KMS-11 (cell line): ENCODE data around the gene USP2.

ENCODE experiments used
- H2AFZ ChIP-seq: fragments of 200-600 bp; sonication (generic); 2 replicates; pipeline ENCODE4 v1.6.1; 2016; ENCODE audit warnings: antibody characterized with exemption, mixed run types, low read depth
- H3K27ac ChIP-seq: fragments of 200-600 bp; sonication (generic); 2 replicates; pipeline ENCODE4 v1.6.1; 2016; ENCODE audit warnings: mild to moderate bottlenecking, mixed run types
- H3K27me3 ChIP-seq: fragments of 200-600 bp; sonication (generic); 2 replicates; pipeline ENCODE4 v1.6.1; 2017; ENCODE audit warnings: mild to moderate bottlenecking, low read depth, mixed run types, moderate library complexity; ENCODE audit not compliant: insufficient read depth
- H3K36me3 ChIP-seq: fragments of 200-600 bp; sonication (generic); 2 replicates; pipeline ENCODE4 v1.6.1; 2017; ENCODE audit warnings: mild to moderate bottlenecking, mixed run types; ENCODE audit not compliant: insufficient read depth
- H3K4me1 ChIP-seq: fragments of 200-600 bp; sonication (generic); 2 replicates; pipeline ENCODE4 v1.6.1; 2016; ENCODE audit warnings: mild to moderate bottlenecking, low read depth, mixed run types; ENCODE audit not compliant: poor library complexity, severe bottlenecking
- H3K4me2 ChIP-seq: fragments of 200-600 bp; sonication (generic); 2 replicates; pipeline ENCODE4 v1.7.0; 2016; ENCODE audit warnings: mild to moderate bottlenecking, mixed run types
- H3K4me3 ChIP-seq: fragments of 200-600 bp; sonication (generic); IDR thresholded peaks from 2 replicates; pipeline ENCODE4 v1.6.1; 2017; ENCODE audit warnings: low read depth, low read length, mixed read lengths; ENCODE audit not compliant: insufficient read depth
- H3K79me2 ChIP-seq: fragments of 200-600 bp; sonication (generic); 2 replicates; pipeline ENCODE4 v1.6.1; 2016; ENCODE audit warnings: low read depth, mixed run types; ENCODE audit not compliant: insufficient read depth
- H3K9ac ChIP-seq: fragments of 200-600 bp; sonication (generic); 2 replicates; pipeline ENCODE4 v1.6.1; 2016; ENCODE audit warnings: mild to moderate bottlenecking, mixed run types
- H4K20me1 ChIP-seq: fragments of 200-600 bp; sonication (generic); 2 replicates; pipeline ENCODE4 v1.6.1; 2016; ENCODE audit warnings: mild to moderate bottlenecking, mixed run types; ENCODE audit not compliant: insufficient read depth
- TF ChIP-seq, protein P1 (sequence below): fragments of 200-600 bp; sonication (generic); conservative IDR thresholded peaks from 2 replicates; pipeline ENCODE4 v1.6.1; 2017; ENCODE audit warnings: low read depth, mild to moderate bottlenecking, antibody characterized with exemption, low read length, moderate library complexity, mixed read lengths

Gene USP2

DNA sequence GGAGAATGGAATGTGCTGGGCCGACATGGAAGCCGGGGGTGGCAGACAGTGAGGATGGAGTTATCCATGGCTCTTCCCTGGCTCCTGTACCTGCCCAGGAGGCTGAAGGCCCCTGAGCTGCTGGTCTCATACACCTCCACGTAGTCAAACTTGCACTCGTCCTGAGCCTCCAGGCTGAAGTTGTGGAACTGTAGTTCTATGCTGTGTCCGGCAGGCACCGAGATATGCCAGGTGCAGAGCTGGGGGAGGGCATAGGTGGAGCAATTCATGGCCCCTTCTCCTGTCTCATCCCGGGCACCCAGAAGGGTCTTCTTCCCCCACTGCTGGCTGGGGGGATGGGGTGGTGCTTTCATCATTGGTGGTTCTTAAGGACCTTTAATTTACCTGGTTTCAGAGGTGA is 37.8 kb downstream of the USP2 start:
- Histone ChIP-seq H2AFZ (no peak overlapping the region), H3K9ac (no peak overlapping the region), H3K36me3 (no peaks in the 10 kb centered on the region), H3K4me1 (no peaks in the 10 kb centered on the region), H3K4me2 (no peak overlapping the region), H4K20me1 (no peaks in the 10 kb centered on the region), H3K27me3 (peaks cover 10% of the 10 kb centered on the region; the same call in 1 of the 2 replicates), H3K4me3 (no peak overlapping the region), H3K27ac (no peak overlapping the region), H3K79me2 (no peaks in the 10 kb centered on the region)
- TF ChIP-seq, protein P1, sequence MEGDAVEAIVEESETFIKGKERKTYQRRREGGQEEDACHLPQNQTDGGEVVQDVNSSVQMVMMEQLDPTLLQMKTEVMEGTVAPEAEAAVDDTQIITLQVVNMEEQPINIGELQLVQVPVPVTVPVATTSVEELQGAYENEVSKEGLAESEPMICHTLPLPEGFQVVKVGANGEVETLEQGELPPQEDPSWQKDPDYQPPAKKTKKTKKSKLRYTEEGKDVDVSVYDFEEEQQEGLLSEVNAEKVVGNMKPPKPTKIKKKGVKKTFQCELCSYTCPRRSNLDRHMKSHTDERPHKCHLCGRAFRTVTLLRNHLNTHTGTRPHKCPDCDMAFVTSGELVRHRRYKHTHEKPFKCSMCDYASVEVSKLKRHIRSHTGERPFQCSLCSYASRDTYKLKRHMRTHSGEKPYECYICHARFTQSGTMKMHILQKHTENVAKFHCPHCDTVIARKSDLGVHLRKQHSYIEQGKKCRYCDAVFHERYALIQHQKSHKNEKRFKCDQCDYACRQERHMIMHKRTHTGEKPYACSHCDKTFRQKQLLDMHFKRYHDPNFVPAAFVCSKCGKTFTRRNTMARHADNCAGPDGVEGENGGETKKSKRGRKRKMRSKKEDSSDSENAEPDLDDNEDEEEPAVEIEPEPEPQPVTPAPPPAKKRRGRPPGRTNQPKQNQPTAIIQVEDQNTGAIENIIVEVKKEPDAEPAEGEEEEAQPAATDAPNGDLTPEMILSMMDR = no peak

DNA sequence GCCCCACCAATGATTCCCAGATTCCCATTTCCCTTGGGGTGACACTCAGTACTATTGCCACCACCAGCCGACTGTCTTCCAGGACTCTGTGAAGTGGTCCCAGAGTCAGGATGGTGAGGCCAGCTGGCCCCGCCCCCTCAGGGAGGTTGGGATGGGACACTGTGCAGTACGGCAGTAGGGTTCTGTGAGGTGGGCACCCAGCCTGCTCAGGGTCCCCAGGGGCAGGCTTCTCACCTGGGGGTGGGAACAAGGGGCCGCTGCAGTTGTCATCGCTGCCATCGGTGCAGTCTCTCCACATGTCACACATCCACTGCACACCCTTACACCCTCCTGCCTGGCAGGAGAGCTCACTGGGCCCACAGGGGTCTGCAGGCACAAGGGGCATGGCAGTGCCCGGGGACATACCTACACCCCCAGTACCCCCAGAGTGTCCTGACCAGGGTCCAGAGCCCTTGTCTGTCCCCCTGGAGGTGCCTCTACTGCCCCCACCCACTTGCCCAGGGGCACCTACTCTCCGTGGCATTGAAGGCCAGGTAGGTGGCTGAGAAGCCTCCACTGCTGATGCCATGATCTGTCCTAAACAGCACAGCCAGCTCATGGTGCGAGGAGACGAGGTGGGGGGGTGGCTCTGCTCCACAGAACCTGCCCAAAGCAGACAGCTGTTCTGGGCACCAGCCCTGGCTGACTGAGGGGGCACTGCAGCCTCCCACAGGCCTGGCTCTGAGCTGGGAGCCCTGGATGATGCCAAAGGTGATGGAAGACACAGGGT is 38.9 kb downstream of the USP2 start:
- no peaks in the 10 kb centered on the region for H4K20me1 ChIP-seq
- TF ChIP-seq, protein P1 = no peak
- H3K27ac ChIP-seq = no peak overlapping the region

DNA sequence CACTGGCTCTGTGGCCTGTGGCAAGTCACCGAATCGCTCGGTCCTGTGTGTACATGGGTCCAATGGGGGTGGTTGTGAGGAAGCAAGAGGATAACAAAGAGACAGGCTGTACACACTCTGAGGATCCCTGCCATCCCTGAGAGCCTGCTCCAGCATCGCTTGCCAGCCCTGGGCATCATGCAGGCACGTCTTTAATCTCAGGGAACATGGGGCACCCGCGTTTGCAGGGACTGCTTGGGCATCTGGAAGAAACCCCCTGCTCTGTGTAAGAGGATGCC is 39.5 kb downstream of the USP2 start:
- no peaks in the 10 kb centered on the region for H3K36me3 ChIP-seq
- H3K27me3 ChIP-seq = peaks cover 4% of the 10 kb centered on the region; the same call in 1 of the 2 replicates
- H2AFZ ChIP-seq = no peak overlapping the region
- no peak overlapping the region for H3K4me3 ChIP-seq
- TF ChIP-seq, protein P1 = no peak
- no peaks in the 10 kb centered on the region for H3K4me1 ChIP-seq
- no peaks in the 10 kb centered on the region for H4K20me1 ChIP-seq
- H3K79me2 ChIP-seq = no peaks in the 10 kb centered on the region
- no peak overlapping the region for H3K9ac ChIP-seq
- H3K4me2 ChIP-seq = no peak overlapping the region
- no peak overlapping the region for H3K27ac ChIP-seq

More for the DNA sequence above, 38.9 kb downstream of the USP2 start:
- peaks cover 4% of the 10 kb centered on the region; the same call in 1 of the 2 replicates for H3K27me3 ChIP-seq
- H3K4me1 ChIP-seq = no peaks in the 10 kb centered on the region
- no peak overlapping the region for H3K4me3 ChIP-seq
- H2AFZ ChIP-seq = no peak overlapping the region
- H3K4me2 ChIP-seq = no peak overlapping the region
- no peaks in the 10 kb centered on the region for H3K36me3 ChIP-seq
- no peak overlapping the region for H3K9ac ChIP-seq
- no peaks in the 10 kb centered on the region for H3K79me2 ChIP-seq

DNA sequence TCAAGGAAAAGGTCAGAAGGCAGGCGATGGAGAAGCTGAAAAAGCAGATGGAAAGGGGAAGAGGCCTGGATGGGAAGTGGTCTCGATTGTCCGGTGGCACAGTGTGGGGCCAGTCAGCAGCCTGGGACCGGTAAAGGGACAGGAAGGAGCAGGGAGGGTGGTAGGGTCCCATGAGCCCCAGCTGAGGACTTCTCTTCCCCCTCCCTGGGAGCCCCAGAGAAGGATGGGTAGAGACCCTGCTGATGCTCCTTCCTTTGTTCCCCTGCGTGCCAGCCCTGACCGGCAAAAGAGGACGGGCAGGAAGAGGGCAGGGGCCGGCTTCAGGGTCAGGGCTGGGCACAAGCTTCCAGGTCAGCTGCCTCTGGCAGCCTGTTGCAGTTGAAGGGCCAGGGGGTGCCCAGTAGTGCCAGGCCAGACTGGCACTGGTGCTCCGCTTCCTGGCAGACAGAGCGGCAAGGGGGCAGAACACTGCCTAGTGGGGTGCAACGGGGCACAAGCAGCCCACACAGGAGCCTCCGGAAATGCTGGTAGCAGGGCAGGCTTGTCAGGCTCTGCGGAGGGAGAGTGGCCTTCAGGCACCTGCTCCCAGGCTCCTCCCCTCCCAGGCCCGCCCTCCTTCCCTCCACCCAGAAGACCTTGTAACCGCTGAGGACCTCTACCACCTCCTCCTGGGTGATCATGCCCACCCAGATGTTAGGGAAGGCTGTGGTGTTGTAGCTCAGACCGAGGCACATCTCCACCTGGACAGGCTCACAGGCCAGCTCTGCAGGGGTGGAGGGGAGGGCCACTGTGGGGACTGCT is 40.1 kb downstream of the USP2 start:
- no peak overlapping the region for H2AFZ ChIP-seq
- H3K27me3 ChIP-seq = peaks cover 3% of the 10 kb centered on the region; the same call in 1 of the 2 replicates
- H3K4me3 ChIP-seq = no peak overlapping the region
- no peaks in the 10 kb centered on the region for H3K79me2 ChIP-seq
- H3K4me2 ChIP-seq = no peak overlapping the region
- no peak overlapping the region for H3K27ac ChIP-seq
- H3K4me1 ChIP-seq = no peaks in the 10 kb centered on the region
- no peaks in the 10 kb centered on the region for H3K36me3 ChIP-seq
- no peaks in the 10 kb centered on the region for H4K20me1 ChIP-seq
- no peak overlapping the region for H3K9ac ChIP-seq
- TF ChIP-seq, protein P1 = no peak
